ENCODE results near the gene TSPAN1. TPM values are rescaled to one million over a fixed set of nuclear protein-coding genes. Genes with fewer than 3 reads are reported as not detected.

TSPAN1 gene
- total and polyA plus RNA-seq, 2 of the 13 experiments (the other 11 are each of a cell fraction or from before 2014, with no cell fraction given), result 1.7 to 2.9 TPM

GRCh38 chr1:46176211-46176865, 1.5 kb downstream of the TSPAN1 start, which contains the start of gene P3R3URF:
P3R3URF (minus strand) TSS chr1:46176488; CDS start chr1:46176471, 17 bp downstream.
- ATAC-seq (no peak), FAIRE-seq (no peak), DNase-seq (ENCODE audit: low spot score) (no peak)
- no peaks in the 10 kb centered on the region for H3K36me3 ChIP-seq (replicated peaks in 1 of 2; ENCODE audit: control insufficient read depth in 1 of 2, insufficient read depth in 2 of 2, low read length in 2 of 2)
- in situ Hi-C loops (cut with HindIII; ENCODE audit: extremely low pct_ligation_motif_present, low pct_unique_long_range_greater_than_20kb) (loop anchor here (5.0 kb wide), 1 partner anchor 139 kb away; no protein-coding TSS in a partner anchor), intact Hi-C loops (cut with micrococcal nuclease; ENCODE audit: unreplicated experiment) (loop anchor here (5.0 kb wide), 1 partner anchor 329 kb away; no protein-coding TSS in a partner anchor)
- H3K79me2 ChIP-seq (ENCODE audit: insufficient read depth, low read length), result no peaks in the 10 kb centered on the region
- no TSS peak for BruUV-seq (replicated peaks)
- H2AFZ ChIP-seq (ENCODE audit: low read length), result peak within 1 kb of the TSS; percentile 62
- no peak within 1 kb of the TSS; a peak in 1 of 6 replicates for H3K4me3 ChIP-seq (replicated peaks in 1 of 3; ENCODE audit: insufficient read depth in 1 of 3, low read depth in 2 of 3, low read length in 3 of 3)
- no peak within 1 kb of the TSS for H3K9ac ChIP-seq (ENCODE audit: insufficient read depth, low read depth, low read length)
- H3K27ac ChIP-seq (ENCODE audit: extremely low read length, insufficient read depth, low read length), result no peak within 1 kb of the TSS
- CTCF ChIA-PET (ENCODE audit: low intra/inter-chr PET ratio, low total read pairs), result interaction anchor here (0.8 kb wide), 1 partner anchor 139 kb away, joined by 3 read pairs; no protein-coding TSS in a partner anchor
- peak within 1 kb of the TSS; percentile 70; the same call in 1 of the 2 replicates for H3K4me2 ChIP-seq (ENCODE audit: low read depth, low read length)
- 52% methylated on average over 6 of the region's 13 CpGs for WGBS (ENCODE audit: low lambda C conversion rate)
- no peaks in the 10 kb centered on the region for H4K20me1 ChIP-seq (ENCODE audit: insufficient read depth, low read length)
- POLR2A ChIA-PET, result no interaction called here
- peaks cover 48% of the 10 kb centered on the region for H3K4me1 ChIP-seq (ENCODE audit: insufficient read depth, low read length)
- H3K27me3 ChIP-seq (ENCODE audit: control insufficient read depth in 1 of 2, insufficient read depth in 2 of 2, low read length in 2 of 2), result peaks cover 0 to 6% of the 10 kb centered on the region in 2 experiments; a peak in 2 of 5 replicates
- TF ChIP-seq ZNF205 (CRISPR knock-in tag; IDR thresholded peaks at IDR 0.05), result no peak
- no peak for TF ChIP-seq LCORL (IDR thresholded peaks at IDR 0.05)
- TF ChIP-seq LCORL (CRISPR knock-in tag; IDR thresholded peaks at IDR 0.05), result no peak
- no peak for TF ChIP-seq ZNF660 (CRISPR knock-in tag; IDR thresholded peaks at IDR 0.05; ENCODE audit: borderline replicate concordance, low read depth)
- no peak for TF ChIP-seq HMGXB4 (CRISPR knock-in tag; IDR thresholded peaks at IDR 0.05; ENCODE audit: borderline replicate concordance in 1 of 2, low read depth in 1 of 2)
- no peak for TF ChIP-seq ZNF83 (CRISPR knock-in tag; IDR thresholded peaks at IDR 0.05; ENCODE audit: borderline replicate concordance)
- no peak for TF ChIP-seq ZNF549 (CRISPR knock-in tag; IDR thresholded peaks at IDR 0.05)
- no peak for TF ChIP-seq PBX2 (CRISPR knock-in tag; IDR thresholded peaks at IDR 0.05)
- TF ChIP-seq ZFX (CRISPR knock-in tag; IDR thresholded peaks at IDR 0.05; ENCODE audit: low read depth), result no peak
- TF ChIP-seq AGO2 (optimal IDR thresholded peaks at IDR 0.05; ENCODE audit: low read depth, low read length), result no peak
- TF ChIP-seq MYPOP (CRISPR knock-in tag; IDR thresholded peaks at IDR 0.05), result no peak
- no peaks in the 10 kb centered on the region for H3K9me3 ChIP-seq (ENCODE audit: low read length)

All from HepG2 (cell line).